RWPE2 (cell line): ENCODE measurements around the gene CXCL14.

ENCODE experiments used
- ATAC-seq: fragments of 200-7000 bp; cut with Tn5 transposase; 3 replicates; pipeline ENCODE4 v1.9.1; 2021; ENCODE audit warnings: low read depth
- DNase-seq: peaks from one replicate; pipeline ENCODE4 v3.0.0-alpha.2; 2020; ENCODE audit warnings: low spot score
- H3K27ac ChIP-seq: fragments of 450-650 bp; 2 replicates; pipeline ENCODE4 v1.5.1; 2017; ENCODE audit warnings: mild to moderate bottlenecking; ENCODE audit not compliant: poor library complexity, severe bottlenecking
- H3K27me3 ChIP-seq: fragments of 250-450 bp; sonication (Bioruptor Pico); 2 replicates; pipeline ENCODE4 v1.5.1; 2021; ENCODE audit warnings: mild to moderate bottlenecking, moderate library complexity; ENCODE audit not compliant: insufficient read depth, poor library complexity, severe bottlenecking
- H3K36me3 ChIP-seq: fragments of 250-450 bp; sonication (Bioruptor Pico); 2 replicates; pipeline ENCODE4 v1.5.1; 2020; ENCODE audit warnings: low read depth, mild to moderate bottlenecking, moderate library complexity
- H3K4me1 ChIP-seq: fragments of 250-450 bp; sonication (Bioruptor Pico); 2 replicates; pipeline ENCODE4 v1.5.1; 2021; ENCODE audit warnings: mild to moderate bottlenecking, moderate library complexity; ENCODE audit not compliant: insufficient read depth, poor library complexity, severe bottlenecking
- H3K4me3 ChIP-seq: fragments of 250-450 bp; sonication (Bioruptor Pico); 2 replicates; pipeline ENCODE4 v1.5.1; 2021; ENCODE audit warnings: mild to moderate bottlenecking, moderate library complexity; ENCODE audit not compliant: severe bottlenecking
- H3K9me3 ChIP-seq: fragments of 250-450 bp; sonication (Bioruptor Pico); 2 replicates; pipeline ENCODE4 v1.5.1; 2021; ENCODE audit warnings: mild to moderate bottlenecking, moderate library complexity; ENCODE audit not compliant: severe bottlenecking
- CTCF ChIP-seq: fragments of 450-650 bp; IDR thresholded peaks from one replicate; pipeline ENCODE4 v1.5.1; 2017; ENCODE audit warnings: mild to moderate bottlenecking, moderate library complexity; ENCODE audit not compliant: poor library complexity, severe bottlenecking

The CXCL14 gene

GRCh38 chr5:135596788-135597187 is 18.0 kb upstream of the CXCL14 start:
- no peaks in the 10 kb centered on the region for H3K9me3 ChIP-seq
- no peak overlapping the region for H3K27ac ChIP-seq
- ATAC-seq (no peak), DNase-seq (no peak)
- no peaks in the 10 kb centered on the region for H3K4me1 ChIP-seq
- H3K4me3 ChIP-seq = no peak overlapping the region
- H3K36me3 ChIP-seq = no peaks in the 10 kb centered on the region
- no peak for TF ChIP-seq CTCF
- no peaks in the 10 kb centered on the region for H3K27me3 ChIP-seq

GRCh38 chr5:135596157-135596763 is 17.5 kb upstream of the CXCL14 start:
- no peaks in the 10 kb centered on the region for H3K4me1 ChIP-seq
- no peak for TF ChIP-seq CTCF
- no peak overlapping the region for H3K4me3 ChIP-seq
- H3K27ac ChIP-seq = no peak overlapping the region
- DNase-seq (no peak), ATAC-seq (no peak)
- no peaks in the 10 kb centered on the region for H3K36me3 ChIP-seq
- H3K9me3 ChIP-seq = no peaks in the 10 kb centered on the region
- H3K27me3 ChIP-seq = no peaks in the 10 kb centered on the region

GRCh38 chr5:135594416-135594960 is 15.7 kb upstream of the CXCL14 start:
- TF ChIP-seq CTCF = no peak
- no peaks in the 10 kb centered on the region for H3K27me3 ChIP-seq

GRCh38 chr5:135593886-135594285 is 15.1 kb upstream of the CXCL14 start:
- H3K4me1 ChIP-seq = no peaks in the 10 kb centered on the region
- DNase-seq (no peak), ATAC-seq (no peak)
- no peak overlapping the region for H3K27ac ChIP-seq
- H3K9me3 ChIP-seq = no peaks in the 10 kb centered on the region
- no peaks in the 10 kb centered on the region for H3K27me3 ChIP-seq
- no peaks in the 10 kb centered on the region for H3K36me3 ChIP-seq
- no peak for TF ChIP-seq CTCF
- no peak overlapping the region for H3K4me3 ChIP-seq

More at GRCh38 chr5:135594416-135594960, 15.7 kb upstream of the CXCL14 start:
- Histone ChIP-seq H3K4me3 (no peak overlapping the region), H3K9me3 (no peaks in the 10 kb centered on the region), H3K36me3 (no peaks in the 10 kb centered on the region), H3K4me1 (no peaks in the 10 kb centered on the region), H3K27ac (no peak overlapping the region)
- no peak for DNase-seq
- no peak for ATAC-seq

- TF ChIP-seq CTCF = no peak
- Histone ChIP-seq H3K4me1 (no peaks in the 10 kb centered on the region), H3K27me3 (no peaks in the 10 kb centered on the region), H3K4me3 (no peak overlapping the region), H3K36me3 (no peaks in the 10 kb centered on the region), H3K9me3 (no peaks in the 10 kb centered on the region), H3K27ac (no peak overlapping the region)
- DNase-seq = no peak
- ATAC-seq = no peak
Observed at GRCh38 chr5:135593141-135593540, 14.3 kb upstream of the CXCL14 start.
